Endometrial microvascular endothelial cells (primary cell): ENCODE measurements around the gene FKBP8. TPM values are rescaled to one million over a fixed set of nuclear protein-coding genes. Genes with fewer than 3 reads are reported as not detected.
"Not testable (repeated sequence)": the region's sequence is repeated elsewhere in the genome, so short reads cannot be mapped to it uniquely, and the experiment has no call there.

Source experiments
- in situ Hi-C: cut with HindIII; loops from 2 replicates; pipeline ENCODE4 v1.10.0; 2017; ENCODE audit warnings: low sequenced_read_pairs, low pct_unique_long_range_greater_than_20kb; ENCODE audit errors: inconsistent ontology term
- total RNA-seq: library from RNA; depleted of rRNA; stranded (reverse); fragments of >200 nt; gene quantifications from one replicate; pipeline ENCODE4 v1.2.3, GENCODE V29; 2015; ENCODE audit errors: inconsistent ontology term

Gene FKBP8
- total RNA-seq, 1 donor from 2014 or later, result 223 TPM

DNA sequence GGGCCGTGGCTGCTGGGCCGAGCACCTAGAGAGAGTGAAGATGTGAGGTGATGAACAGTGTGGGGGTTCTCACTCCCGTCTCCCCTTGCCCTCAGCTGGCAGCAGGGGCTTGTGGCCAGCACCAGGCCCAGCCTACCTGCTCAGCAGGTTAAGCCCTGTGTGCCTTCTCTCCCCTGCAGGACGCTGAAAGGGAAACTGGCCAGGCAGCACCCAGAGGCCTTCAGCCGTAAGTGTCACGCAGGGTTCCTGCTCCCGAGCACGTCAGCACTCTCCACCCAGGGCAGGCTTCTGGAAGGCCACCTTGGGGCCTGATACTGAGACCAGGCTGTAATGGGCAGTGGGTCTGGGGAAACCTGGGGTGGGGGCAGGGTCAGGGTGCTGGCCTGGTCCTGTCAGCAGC is 23.6 kb upstream of the FKBP8 start:
- in situ Hi-C loops, result no loop called here

- in situ Hi-C loops, result no loop called here
Observed at GRCh38 chr19:18562086-18562485, 18.7 kb upstream of the FKBP8 start.

GRCh38 chr19:18559685-18560084 is 16.3 kb upstream of the FKBP8 start:
- in situ Hi-C loops, result no loop called here

GRCh38 chr19:18558604-18559003 is 15.2 kb upstream of the FKBP8 start:
- in situ Hi-C loops, result no loop called here

GRCh38 chr19:18558202-18558555 is 14.8 kb upstream of the FKBP8 start:
- in situ Hi-C loops, result no loop called here

- in situ Hi-C loops, result no loop called here
Observed at GRCh38 chr19:18557411-18558201, 14.2 kb upstream of the FKBP8 start, which contains the start of gene KXD1. TSS of gene KXD1 (plus strand) at chr19:18557870. CDS start at chr19:18562057, 4,187 bp downstream.

DNA sequence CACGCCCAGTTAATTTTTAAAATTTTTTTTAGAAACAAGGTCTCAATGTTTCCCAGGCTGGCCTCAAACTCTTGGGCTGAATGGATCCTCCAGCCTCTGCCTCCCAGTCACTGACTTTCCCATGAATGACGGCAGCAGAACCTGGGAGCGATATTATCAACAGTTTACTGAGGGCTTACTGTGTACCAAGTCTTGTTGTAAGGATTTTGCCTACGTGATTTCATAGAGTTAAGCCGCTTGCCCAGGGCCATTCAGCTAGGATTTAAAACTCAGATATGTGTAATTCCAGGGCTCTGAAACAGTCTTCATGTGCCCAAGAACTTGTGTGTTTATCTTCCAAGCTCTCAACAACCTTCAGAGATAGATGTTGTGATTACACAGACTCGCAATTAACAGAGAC is 8.3 kb upstream of the FKBP8 start:
- in situ Hi-C loops, result no loop called here

- in situ Hi-C loops, result no loop called here
Observed at GRCh38 chr19:18543814-18544475, 572 bp upstream of the FKBP8 start.

- in situ Hi-C loops, result no loop called here
Observed at GRCh38 chr19:18541992-18542940, 1.1 kb downstream of the FKBP8 start.

DNA sequence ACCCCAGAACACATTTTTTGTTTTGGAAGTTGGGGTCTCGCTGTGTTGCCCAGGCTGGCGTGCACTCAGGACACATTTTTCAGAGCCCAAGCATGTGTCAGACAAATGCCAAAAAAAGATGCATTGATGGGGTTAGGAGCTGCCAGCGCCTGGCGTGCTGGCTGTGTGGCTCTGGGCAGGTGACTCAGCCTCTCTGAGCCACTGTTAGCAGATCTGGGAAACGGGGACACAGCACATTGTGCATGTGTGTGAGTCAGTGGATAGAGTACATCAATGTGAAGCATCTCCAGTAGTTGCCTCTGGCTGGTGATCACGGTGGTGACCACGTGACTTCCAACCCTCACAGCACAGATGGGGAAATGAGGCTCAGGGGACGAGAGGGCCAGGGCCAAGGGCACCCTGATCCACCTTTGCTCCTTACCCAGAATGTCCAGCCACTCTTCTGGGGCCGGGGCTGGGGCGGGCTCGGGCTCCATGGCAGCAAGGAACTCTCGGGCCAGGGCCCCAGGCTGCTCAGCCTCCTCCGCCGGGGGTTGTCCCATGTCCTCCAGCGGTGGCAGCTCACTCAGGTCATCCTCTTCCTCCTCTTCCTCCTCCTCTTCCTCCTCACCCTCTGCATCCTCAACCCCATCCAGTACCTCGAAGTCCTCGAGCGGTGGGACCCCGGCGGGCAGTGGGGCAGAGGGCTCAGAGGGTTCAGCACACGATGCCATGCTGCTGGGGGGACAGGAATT is 1.9 kb downstream of the FKBP8 start:
- in situ Hi-C loops, result no loop called here

DNA sequence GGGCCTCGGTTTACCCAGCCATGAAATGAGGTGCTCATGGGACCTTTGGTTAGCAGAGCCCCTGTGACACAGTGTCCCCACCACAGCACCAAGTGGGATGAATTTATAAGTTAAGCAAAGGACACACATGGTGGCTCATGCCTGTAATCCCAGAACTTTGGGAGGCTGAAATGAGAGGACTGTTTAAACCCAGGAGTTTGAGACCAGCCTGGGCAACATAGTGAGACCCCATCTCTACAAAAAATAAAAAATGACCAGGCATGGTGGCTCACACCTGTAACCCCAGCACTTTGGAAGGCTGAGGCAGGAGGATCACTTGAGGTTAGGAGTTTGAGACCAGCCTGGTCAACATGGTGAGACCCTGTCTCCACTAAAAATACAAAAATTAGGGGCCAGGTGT is 3.2 kb downstream of the FKBP8 start:
- in situ Hi-C loops, result not testable (repeated sequence)

GRCh38 chr19:18539372-18539771 is 4.0 kb downstream of the FKBP8 start:
- in situ Hi-C loops, result no loop called here

DNA sequence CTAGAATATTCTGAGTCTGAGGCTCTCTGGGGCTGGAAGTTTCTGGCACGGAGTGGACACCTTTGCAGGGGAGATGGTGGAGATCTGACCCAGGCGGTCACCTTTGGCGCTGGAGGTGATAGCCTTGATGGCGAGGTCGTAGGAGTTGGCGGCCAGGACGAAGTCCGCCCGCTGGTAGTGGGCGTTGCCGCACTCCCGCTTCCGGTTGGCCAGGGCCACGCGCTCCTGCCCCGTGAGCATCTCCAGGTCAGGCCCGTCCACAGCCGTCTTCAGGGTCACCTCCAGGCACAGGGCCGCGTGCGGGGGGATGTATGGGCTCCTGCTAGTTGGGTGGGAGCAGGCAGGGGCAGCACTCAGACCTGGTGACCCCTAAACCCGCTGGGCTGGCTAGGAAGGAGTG is 5.3 kb downstream of the FKBP8 start:
- in situ Hi-C loops, result no loop called here

GRCh38 chr19:18537431-18537830 is 5.9 kb downstream of the FKBP8 start:
- in situ Hi-C loops, result no loop called here

DNA sequence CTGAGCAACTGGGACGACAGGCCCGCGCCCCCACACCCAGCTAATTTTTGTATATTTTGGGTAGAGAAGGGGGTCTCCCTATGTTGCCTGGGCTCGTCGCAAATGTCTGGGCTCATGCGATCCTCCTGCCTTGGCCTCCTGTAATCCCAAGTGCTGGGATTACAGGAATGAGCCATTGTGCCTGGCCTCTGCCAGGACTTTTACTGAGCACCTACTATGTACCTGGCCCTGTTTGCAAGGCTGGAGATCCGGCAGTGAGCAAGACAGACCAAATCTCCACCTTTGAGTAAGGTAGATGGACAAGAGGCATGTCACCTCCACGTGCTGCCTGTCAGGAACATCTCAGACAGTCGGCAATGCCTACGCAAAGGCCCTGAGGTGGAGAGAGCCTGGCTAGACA is 6.9 kb downstream of the FKBP8 start:
- in situ Hi-C loops, result no loop called here

DNA sequence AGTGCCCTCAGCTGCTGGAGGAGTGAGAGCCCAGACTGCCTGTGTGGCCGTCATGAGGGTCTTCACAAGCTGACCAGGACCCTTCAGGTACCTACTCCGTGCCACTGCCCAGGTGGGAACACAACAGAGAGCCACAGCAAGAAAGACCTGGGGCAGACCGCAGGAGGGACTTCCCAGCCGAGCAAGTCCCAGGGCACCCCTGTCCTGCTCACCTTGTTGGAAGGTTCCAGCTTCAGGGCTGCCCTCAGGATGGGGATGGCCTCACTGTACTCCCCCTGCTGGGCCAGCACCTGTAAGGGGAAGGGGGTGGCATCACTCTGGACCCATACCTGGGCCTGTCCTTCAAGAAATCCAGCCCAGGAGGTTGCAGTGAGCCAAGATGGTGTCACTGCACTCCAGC is 10.3 kb downstream of the FKBP8 start:
- in situ Hi-C loops, result no loop called here

- in situ Hi-C loops, result no loop called here
Observed at GRCh38 chr19:18532168-18532890, 11.0 kb downstream of the FKBP8 start.

- in situ Hi-C loops, result no loop called here
Observed at GRCh38 chr19:18531485-18531884, 11.9 kb downstream of the FKBP8 start.
